ENCODE data around the gene KIF26A. TPM values are rescaled to one million over a fixed set of nuclear protein-coding genes. Genes with fewer than 3 reads are reported as not detected.

KIF26A gene
- polyA plus RNA-seq, 3 donors, result 12.6 to 14.5 (median 12.6) TPM

- DNase-seq, result no peak
Measured at GRCh38 chr14:104111301-104112112, 26.9 kb upstream of the KIF26A start.

DNA sequence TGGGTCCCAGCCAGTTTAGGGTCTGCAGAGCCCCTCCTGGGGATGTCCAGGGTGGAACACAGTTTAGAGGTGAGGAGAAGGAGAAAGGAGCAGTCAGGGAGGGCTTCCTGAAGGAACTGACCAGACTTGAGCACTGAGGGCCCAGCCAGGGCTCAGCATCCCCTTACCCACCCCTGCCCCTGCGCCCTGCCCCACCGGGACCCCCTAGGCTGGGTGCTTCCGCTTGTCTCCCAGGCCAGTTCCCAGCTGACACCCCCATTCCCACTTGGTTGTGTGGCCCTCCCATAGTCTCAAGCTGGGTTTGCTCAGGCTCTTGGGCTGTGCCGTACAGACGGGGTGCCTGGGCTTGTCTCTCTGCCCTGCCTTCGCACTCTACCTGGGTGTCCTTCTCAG lies 26.3 kb upstream of the KIF26A start:
- DNase-seq, result no peak

DNA sequence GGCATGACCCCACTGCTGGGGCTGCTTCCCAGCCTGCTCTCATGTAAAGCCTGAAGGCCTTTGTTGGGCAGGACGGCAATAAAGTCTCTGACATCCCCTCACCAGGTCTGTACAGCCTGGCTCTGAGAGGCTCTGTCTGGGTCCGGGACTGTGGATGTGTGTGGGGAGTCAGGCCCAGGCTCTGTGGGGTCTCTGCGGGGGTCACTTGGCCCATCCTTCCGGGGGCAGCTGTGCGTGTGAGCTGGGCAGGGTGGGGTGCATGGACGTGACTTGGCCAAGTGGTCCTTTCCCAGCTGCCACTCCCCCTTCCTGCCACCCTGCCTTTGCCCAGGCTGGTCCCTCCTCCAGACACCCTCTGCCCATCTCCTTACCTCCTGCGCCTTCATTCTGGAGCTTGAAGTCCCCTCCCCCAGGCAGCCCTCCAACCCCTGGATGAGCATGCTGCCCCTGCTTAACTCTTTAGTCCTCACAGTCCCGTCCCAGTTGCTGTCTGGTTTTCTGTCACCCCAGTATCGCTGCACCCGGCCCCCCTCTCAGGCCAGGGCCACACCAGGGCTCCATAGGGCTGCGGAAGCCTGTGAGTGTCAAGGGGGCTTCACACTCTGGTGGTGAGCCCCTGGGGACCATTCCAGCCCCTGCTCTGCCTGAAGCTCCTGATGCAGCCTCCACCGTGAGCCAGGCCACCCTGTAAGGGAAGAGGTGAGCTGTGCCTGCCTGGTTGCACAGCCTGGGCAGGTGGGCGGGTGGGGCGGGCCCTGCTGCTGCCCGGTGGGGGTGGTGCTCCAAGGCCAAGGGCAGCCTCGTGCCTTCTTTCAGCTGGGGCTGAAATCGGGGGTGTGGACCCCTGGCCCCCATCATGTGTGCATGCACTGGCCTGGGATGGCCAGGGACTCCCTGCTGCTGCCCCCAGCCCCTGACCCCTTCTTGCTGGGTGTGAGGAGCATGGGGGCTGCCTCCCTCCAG lies 25.5 kb upstream of the KIF26A start:
- DNase-seq, result no peak

- DNase-seq, result no peak
Measured at GRCh38 chr14:104113631-104114420, 24.6 kb upstream of the KIF26A start.

GRCh38 chr14:104114421-104115130 lies 23.8 kb upstream of the KIF26A start:
- no peak for DNase-seq

GRCh38 chr14:104115131-104115600 lies 23.2 kb upstream of the KIF26A start:
- no peak for DNase-seq

DNA sequence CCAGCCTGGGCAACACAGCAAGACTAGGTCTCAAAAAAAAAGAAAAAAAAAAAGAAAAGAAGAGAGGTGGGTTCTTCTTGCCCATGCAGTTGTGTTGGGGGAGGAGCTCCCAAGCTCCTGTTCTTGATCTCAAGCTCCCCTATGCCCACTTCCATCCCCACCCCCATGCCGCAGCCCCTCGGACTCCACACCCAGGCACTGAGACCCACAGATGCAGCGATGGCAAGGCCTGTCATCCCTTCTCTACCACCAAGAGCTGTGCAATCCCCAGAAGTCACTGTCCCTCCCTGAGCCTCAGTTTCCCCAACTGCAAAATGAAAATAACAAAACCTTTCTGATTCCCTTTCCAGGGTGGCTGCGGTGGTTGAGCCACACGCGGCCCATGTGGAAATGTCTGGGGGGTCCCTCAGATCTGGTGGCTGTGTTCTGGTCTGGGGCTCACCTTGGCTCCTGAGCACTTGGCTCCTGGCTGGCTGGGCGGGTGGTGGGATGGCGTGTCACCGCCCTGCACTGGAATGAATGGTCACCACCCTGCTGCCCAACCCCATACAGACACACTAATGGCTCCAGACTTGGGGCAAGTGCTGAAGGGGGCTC lies 22.6 kb upstream of the KIF26A start:
- no peak for DNase-seq

DNA sequence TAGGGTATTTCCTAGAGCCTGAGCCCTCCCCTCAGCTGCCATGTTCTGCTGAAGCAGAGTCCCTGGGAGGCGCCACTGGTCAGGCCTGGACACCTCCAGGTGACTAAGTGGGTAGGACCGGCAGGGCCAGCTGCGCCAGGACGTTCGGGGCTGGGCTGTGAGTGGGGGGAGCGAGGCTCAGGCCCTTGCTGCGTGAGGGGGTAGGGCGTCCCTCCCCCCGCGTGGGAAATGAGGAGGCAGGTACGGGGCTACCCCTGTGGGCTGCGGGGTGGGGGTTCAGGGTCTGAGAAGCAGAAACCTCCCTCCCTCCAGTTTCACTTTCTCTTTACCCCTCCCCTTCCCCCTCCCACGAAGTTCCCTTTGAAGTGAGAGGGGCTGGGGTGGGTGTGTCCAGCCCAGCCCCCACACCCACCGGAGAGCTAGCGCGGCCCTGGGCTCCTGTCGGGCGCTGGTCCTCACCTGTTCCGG lies 22.1 kb upstream of the KIF26A start:
- DNase-seq, result no peak

DNA sequence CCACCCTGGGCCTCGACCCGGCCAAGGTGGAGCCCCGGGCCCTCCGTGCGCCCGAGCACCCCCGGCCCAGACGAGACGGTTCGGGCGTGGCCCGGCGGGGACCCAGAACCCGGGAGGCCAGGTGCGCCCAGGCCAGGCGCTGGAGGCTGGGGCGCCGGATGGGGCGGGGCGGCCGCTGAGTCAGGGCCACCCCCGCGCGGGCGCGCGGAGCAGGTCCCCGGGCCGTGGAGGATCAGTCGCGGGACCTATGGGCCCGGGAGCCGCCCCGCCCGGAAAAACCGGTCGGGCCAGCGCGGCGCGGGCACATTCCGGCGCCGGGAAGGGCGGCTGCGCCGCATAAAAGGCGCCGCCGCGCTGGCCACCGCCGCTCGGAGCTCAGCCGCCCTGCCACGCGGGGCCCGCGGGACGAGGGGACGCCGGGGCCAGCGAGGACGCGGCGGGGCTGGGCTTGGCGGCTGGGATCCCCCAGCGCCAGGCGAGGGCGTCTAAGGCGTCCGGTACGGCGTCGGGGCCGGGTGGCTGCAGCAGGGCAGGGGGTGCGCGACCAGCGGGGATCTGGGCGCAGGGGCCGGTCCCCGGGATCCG lies 21.5 kb upstream of the KIF26A start:
- DNase-seq, result peak; percentile 38

DNA sequence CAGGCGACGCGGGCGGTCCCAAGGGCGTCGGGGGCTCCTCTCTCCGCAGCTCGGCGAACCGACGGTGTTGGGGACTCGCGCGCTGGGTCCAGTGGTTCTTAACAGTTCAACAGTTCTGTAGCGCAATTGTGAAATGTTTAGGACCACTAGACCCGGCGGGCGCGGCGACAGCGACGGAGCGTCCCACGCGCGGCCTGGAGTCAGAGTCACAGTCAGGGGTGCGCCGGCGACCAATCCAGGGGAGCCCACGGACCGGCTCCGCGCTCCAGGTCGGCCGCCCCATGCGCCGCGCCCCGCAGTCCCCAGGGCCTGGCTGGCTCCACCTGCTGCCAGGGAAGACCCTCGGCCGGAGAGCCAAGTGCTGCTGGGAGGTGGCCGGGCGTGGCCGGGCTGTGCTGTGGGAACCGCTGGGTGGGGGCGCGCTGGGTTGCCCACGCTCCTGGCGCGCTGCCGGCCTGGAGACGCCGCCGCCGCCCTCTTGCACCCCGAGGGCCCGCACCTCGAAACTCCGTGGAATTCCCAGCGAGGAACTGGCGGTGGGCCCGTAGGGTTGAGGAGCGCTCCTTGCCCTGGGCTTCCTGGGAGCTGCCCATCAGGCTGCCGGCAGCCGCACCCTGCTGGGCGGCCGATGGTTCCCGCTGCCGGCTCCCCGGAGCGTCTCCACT lies 20.9 kb upstream of the KIF26A start:
- no peak for DNase-seq

GRCh38 chr14:104118006-104118844 lies 20.2 kb upstream of the KIF26A start:
- no peak for DNase-seq

GRCh38 chr14:104119119-104119487 lies 19.3 kb upstream of the KIF26A start:
- no peak for DNase-seq

DNA sequence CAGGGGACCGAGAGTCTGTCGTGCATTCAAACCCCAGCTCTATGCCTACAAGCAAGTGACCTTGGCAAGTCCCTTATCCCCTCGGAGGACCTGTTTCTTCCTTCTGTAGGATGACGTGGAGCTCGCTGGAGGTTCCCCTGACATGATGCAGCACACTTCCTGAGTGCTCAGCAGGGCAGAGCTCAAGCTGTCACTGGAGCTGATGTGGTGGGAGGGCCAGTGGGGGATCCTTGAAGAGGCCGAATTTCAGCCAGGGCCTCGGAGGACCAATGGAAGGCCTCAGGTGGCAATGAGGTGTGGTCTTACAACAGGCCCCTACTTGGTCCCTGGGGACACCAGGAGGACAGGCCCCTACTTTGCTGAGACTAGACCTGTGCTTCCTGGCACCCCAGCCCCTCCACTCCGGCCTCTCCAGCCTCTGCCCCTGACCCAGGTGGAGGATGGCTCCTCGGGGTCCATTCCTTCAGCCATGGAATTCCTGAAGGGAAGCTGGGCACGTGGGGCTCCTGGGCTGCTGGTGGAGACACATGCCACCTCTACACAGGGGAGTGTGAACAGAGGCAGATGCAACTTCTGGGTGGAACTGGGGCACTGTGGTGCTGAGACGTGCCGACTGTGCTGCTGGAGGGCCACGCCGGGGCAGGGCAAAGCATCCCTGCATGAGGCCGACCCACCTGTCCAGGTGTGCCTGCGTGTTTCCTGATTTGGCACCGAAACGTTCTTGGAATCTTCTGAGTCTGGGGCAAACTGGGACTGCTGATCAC lies 18.7 kb upstream of the KIF26A start:
- no peak for DNase-seq

DNA sequence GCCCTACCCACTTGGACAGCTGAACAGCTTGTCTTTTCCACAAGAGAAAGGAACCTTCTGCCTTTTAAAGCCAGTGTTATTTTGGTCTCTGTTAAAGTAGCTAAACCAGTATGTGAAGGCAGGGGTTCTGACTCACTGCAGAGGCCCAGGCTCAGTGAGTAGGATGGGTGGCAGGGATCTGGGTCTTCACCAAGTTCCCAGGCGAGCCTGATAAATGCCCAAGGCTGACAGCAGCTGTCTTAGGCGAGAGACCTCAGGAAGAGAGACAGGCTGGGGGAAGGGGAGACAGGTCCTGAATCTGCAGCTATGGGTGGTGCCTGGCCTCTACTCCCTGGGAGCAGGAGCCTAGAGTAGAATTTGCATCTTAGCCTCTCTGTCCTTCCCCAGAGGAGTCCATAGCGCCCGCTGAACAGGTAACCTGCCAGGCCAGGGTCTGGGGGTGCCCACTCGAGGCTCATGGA lies 18.1 kb upstream of the KIF26A start:
- DNase-seq, result no peak

- DNase-seq, result no peak
Measured at GRCh38 chr14:104121142-104121541, 17.2 kb upstream of the KIF26A start.

GRCh38 chr14:104123879-104124278 lies 14.5 kb upstream of the KIF26A start:
- DNase-seq, result no peak

DNA sequence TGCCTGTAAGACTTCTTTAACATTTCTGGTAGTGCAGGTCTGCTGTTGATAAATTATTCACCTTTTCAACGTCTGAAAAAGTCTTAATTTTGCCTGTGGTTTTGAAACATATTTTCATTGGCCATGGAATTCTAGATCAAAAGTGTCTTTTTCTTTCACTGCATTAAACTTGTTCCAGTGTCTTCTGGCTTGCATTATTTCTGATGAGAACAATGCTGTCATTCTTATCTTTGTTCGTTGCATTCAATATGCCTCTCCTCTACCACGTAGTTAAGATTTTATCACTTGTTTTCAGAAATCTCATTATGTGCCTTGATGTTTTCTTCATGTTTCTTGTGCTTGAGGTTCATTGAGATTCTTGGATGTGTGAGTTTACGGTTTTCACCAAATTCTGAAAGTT lies 13.4 kb upstream of the KIF26A start:
- no peak for DNase-seq

GRCh38 chr14:104126753-104127152 lies 11.6 kb upstream of the KIF26A start:
- DNase-seq, result no peak
